Upper lobe of left lung (tissue), 4 donors: ENCODE data around the gene BRF1.

Source experiments
- POLR2A ChIP-seq, 4 donors: fragments of 450-650 bp; IDR thresholded peaks; one replicate each; pipeline ENCODE4 v1.5.1; 2016 to 2017; ENCODE audit warnings: antibody characterized with exemption in 4 of 4, mild to moderate bottlenecking in 2 of 4
- POLR2AphosphoS5 ChIP-seq, 2 donors: sonication (generic); formaldehyde crosslinking; IDR thresholded peaks; one replicate each; pipeline ENCODE4 v1.5.1; 2017; ENCODE audit warnings: antibody characterized with exemption in 2 of 2
- TF ChIP-seq, protein P1 (sequence below), 6 experiments: fragments of 450-650 bp in 4 of 6; fragments of 200-600 bp in 2 of 6; sonication (generic) in 2 of 6; IDR thresholded peaks; one replicate each; pipeline ENCODE4 v1.5.1; 2016 to 2019; ENCODE audit warnings: antibody characterized with exemption in 6 of 6

DNA sequence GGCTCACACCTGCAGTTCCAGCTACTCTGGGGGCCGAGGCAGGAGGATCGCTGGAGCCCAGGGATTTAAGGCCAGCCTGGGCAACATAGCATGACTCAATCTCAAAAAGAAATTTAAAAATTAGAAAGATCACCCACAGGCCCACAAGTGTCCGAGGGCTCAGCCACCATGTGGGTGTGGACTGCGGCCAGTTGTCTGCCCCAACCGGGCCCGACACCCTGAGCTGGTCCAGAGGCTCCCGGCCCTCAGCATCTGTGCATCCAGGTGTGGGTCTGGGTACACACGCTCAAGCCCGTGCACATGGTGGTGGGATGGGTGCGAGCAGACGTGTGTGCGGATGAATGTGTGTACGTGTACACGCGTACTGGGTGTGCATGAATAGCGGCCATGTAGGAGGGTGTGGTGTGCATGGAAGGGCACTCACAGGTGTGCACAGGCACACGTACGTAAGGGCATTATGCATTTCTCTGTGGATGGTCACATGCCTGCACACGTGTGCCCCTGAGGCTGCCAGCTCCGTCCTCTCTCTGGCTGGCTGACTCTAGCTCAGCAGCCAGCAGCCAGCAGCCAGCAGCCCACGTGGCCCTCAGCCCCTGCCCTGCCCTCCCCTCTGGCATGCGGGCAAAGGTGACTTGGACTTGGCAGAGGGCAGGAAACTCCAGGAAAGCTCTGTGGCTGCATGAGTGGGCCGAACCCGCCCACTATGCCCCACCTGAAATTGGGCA lies 96.4 kb downstream of the BRF1 start:
- no peak for TF ChIP-seq POLR2A (IDR thresholded peaks at IDR 0.05)
- TF ChIP-seq, protein P1, sequence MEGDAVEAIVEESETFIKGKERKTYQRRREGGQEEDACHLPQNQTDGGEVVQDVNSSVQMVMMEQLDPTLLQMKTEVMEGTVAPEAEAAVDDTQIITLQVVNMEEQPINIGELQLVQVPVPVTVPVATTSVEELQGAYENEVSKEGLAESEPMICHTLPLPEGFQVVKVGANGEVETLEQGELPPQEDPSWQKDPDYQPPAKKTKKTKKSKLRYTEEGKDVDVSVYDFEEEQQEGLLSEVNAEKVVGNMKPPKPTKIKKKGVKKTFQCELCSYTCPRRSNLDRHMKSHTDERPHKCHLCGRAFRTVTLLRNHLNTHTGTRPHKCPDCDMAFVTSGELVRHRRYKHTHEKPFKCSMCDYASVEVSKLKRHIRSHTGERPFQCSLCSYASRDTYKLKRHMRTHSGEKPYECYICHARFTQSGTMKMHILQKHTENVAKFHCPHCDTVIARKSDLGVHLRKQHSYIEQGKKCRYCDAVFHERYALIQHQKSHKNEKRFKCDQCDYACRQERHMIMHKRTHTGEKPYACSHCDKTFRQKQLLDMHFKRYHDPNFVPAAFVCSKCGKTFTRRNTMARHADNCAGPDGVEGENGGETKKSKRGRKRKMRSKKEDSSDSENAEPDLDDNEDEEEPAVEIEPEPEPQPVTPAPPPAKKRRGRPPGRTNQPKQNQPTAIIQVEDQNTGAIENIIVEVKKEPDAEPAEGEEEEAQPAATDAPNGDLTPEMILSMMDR (IDR thresholded peaks at IDR 0.05): no peak
- TF ChIP-seq POLR2AphosphoS5 (IDR thresholded peaks at IDR 0.05): peak in 1 of 2 donors; percentile 10
